Endothelial cell (in vitro differentiated cells): ENCODE results near the gene EPB41L4A. TPM values are rescaled to one million over a fixed set of nuclear protein-coding genes. Genes with fewer than 3 reads are reported as not detected.

Experiments used
- DNase-seq: peaks from one replicate; pipeline ENCODE4 v3.0.0; 2021; ENCODE audit warnings: low spot score
- H3K27ac Mint-ChIP-seq: one replicate; pipeline ENCODE4 v1.8.0; 2021; ENCODE audit warnings: mixed read lengths, inconsistent platforms; ENCODE audit not compliant: unreplicated experiment
- H3K27me3 Mint-ChIP-seq: one replicate; pipeline ENCODE4 v1.8.0; 2021; ENCODE audit warnings: mild to moderate bottlenecking, moderate library complexity, mixed read lengths, inconsistent platforms; ENCODE audit not compliant: unreplicated experiment
- H3K36me3 Mint-ChIP-seq: one replicate; pipeline ENCODE4 v1.8.0; 2021; ENCODE audit warnings: mild to moderate bottlenecking, low read depth, mixed read lengths, inconsistent platforms; ENCODE audit not compliant: unreplicated experiment
- H3K4me1 Mint-ChIP-seq: one replicate; pipeline ENCODE4 v1.8.0; 2021; ENCODE audit warnings: mild to moderate bottlenecking, mixed read lengths, inconsistent platforms; ENCODE audit not compliant: unreplicated experiment
- H3K4me3 Mint-ChIP-seq: one replicate; pipeline ENCODE4 v1.8.0; 2021; ENCODE audit warnings: mild to moderate bottlenecking, mixed read lengths, inconsistent platforms; ENCODE audit not compliant: unreplicated experiment
- H3K9me3 Mint-ChIP-seq: one replicate; pipeline ENCODE4 v1.8.0; 2021; ENCODE audit warnings: mixed read lengths, inconsistent platforms; ENCODE audit not compliant: unreplicated experiment
- CTCF ChIP-seq: fragments of 200-600 bp; sonication (generic); IDR thresholded peaks from one replicate; pipeline ENCODE4 v1.5.0; 2021; ENCODE audit warnings: antibody characterized with exemption; ENCODE audit not compliant: unreplicated experiment
- total RNA-seq: library from RNA; stranded (reverse); fragmentation: NEBNext Ultra II Directional; extraction: Animal tissue kit (Norgen Biotek cat#: 25700); gene quantifications from one replicate; pipeline ENCODE4 v1.2.1, GENCODE V29; 2021; ENCODE audit not compliant: unreplicated experiment

EPB41L4A gene
- total RNA-seq, 1 donor from 2014 or later: 50.6 TPM

- DNase-seq: no peak
- H3K9me3 Mint-ChIP-seq: no peaks in the 10 kb centered on the region
- no peak overlapping the region for H3K27ac Mint-ChIP-seq
- no peak overlapping the region for H3K4me3 Mint-ChIP-seq
- no peaks in the 10 kb centered on the region for H3K36me3 Mint-ChIP-seq
- no peaks in the 10 kb centered on the region for H3K27me3 Mint-ChIP-seq
- no peak for TF ChIP-seq CTCF
- H3K4me1 Mint-ChIP-seq: no peaks in the 10 kb centered on the region
Measured at GRCh38 chr5:112149727-112150126, 269.4 kb downstream of the EPB41L4A start.

- peaks cover 2% of the 10 kb centered on the region for H3K27me3 Mint-ChIP-seq
- H3K9me3 Mint-ChIP-seq: no peaks in the 10 kb centered on the region
- TF ChIP-seq CTCF: peak; percentile 87
- H3K36me3 Mint-ChIP-seq: no peaks in the 10 kb centered on the region
- no peak overlapping the region for H3K27ac Mint-ChIP-seq
- no peak overlapping the region for H3K4me3 Mint-ChIP-seq
- H3K4me1 Mint-ChIP-seq: peaks cover 9% of the 10 kb centered on the region
- peak; percentile 51 for DNase-seq
Measured at GRCh38 chr5:112146323-112147226, 272.5 kb downstream of the EPB41L4A start.

GRCh38 chr5:112143690-112144089 lies 275.4 kb downstream of the EPB41L4A start:
- Mint-ChIP-seq H3K36me3 (no peaks in the 10 kb centered on the region), H3K27ac (no peak overlapping the region), H3K4me1 (peaks cover 13% of the 10 kb centered on the region), H3K9me3 (no peaks in the 10 kb centered on the region), H3K27me3 (peaks cover 2% of the 10 kb centered on the region), H3K4me3 (no peak overlapping the region)
- DNase-seq: no peak
- no peak for TF ChIP-seq CTCF

DNA sequence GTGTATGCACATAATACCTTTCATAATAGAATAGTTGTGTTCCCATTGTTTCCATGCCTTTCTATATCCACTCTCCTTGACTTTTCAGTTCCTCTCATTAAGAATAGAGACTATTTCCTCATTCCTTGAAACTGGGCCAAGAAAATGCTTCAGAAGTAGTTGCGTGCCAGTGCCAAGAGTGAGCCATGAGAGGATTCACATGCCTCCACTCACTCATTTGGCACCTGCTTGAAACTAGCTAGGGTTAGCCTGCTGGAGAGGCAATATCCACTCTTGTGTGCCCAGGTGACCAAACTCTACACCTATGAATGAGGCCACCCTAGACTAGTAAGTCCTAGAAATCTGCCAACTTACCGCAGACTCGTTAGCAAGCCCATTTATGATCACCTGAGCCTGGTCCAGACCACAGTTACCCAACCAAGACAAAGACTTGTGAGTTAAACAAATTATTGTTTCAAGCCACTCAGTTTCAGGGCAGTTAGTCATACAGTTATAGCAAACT lies 276.3 kb downstream of the EPB41L4A start:
- no peak for DNase-seq
- H3K36me3 Mint-ChIP-seq: no peaks in the 10 kb centered on the region
- H3K4me3 Mint-ChIP-seq: no peak overlapping the region
- peaks cover 2% of the 10 kb centered on the region for H3K27me3 Mint-ChIP-seq
- peaks cover 13% of the 10 kb centered on the region for H3K4me1 Mint-ChIP-seq
- H3K9me3 Mint-ChIP-seq: no peaks in the 10 kb centered on the region
- H3K27ac Mint-ChIP-seq: no peak overlapping the region
- TF ChIP-seq CTCF: no peak

DNA sequence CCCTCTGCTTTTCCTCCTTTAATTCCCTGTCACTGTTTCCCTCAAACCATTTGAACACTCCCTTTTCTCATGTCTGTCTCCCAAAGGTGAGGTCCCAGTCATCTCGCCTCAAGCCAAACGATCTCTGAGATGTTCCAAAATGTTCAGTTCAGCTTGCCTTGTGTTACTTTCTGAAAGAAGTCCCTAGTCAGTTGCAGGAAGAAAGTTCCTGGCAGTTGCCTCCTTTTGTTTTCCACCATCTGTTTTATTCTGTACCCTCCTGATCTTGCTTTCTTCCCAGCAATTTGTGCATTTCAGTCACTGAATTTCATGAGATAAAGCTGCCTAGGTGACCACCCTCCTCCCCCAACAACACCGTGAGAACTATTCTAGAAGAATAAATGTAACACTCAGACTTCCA lies 277.5 kb downstream of the EPB41L4A start:
- H3K9me3 Mint-ChIP-seq: no peaks in the 10 kb centered on the region
- H3K27ac Mint-ChIP-seq: no peak overlapping the region
- no peak overlapping the region for H3K4me3 Mint-ChIP-seq
- peaks cover 2% of the 10 kb centered on the region for H3K27me3 Mint-ChIP-seq
- no peak for TF ChIP-seq CTCF
- H3K4me1 Mint-ChIP-seq: peaks cover 13% of the 10 kb centered on the region
- no peaks in the 10 kb centered on the region for H3K36me3 Mint-ChIP-seq
- no peak for DNase-seq
